HEK293 (cell line): ENCODE measurements around the gene DDTL.

ENCODE experiments used
- CTCF ChIA-PET: fragments of 350-600 bp; formaldehyde crosslinking; extraction: SDS; loops from one replicate; lab custom pipeline; 2021; ENCODE audit warnings: antibody characterized with exemption; lab: Yijun Ruan, JAX
- POLR2A ChIA-PET: fragments of 300-600 bp; formaldehyde crosslinking; extraction: SDS; loops from one replicate; lab custom pipeline; 2020; ENCODE audit warnings: antibody characterized with exemption, inconsistent platforms; lab: Yijun Ruan, JAX
- H3K27ac ChIP-seq: fragments of 200-500 bp; sonication (Bioruptor generic); 2 replicates; pipeline ENCODE4 v1.5.1; 2014; ENCODE audit warnings: low read depth, low read length, control low read depth, inconsistent platforms; ENCODE audit errors: extremely low read depth
- H3K36me3 ChIP-seq, 2 experiments: fragments of 200-500 bp in 1 of 2; sonication (Bioruptor generic) in 1 of 2; 1 replicate in 1 of 2; 2 replicates in 1 of 2; pipeline ENCODE4 v1.5.1; 2014 to 2017; ENCODE audit warnings: inconsistent platforms in 2 of 2, low read length in 2 of 2; ENCODE audit not compliant: control insufficient read depth in 2 of 2, insufficient read depth in 1 of 2
- H3K4me1 ChIP-seq: fragments of 200-500 bp; sonication (Bioruptor generic); 2 replicates; pipeline ENCODE4 v1.5.1; 2014; ENCODE audit warnings: mild to moderate bottlenecking, low read length, inconsistent platforms; ENCODE audit not compliant: control insufficient read depth, insufficient read depth
- H3K4me3 ChIP-seq: 2 replicates; pipeline ENCODE4 v1.5.1; 2011; ENCODE audit warnings: low read depth, mild to moderate bottlenecking, control low read depth, low read length, moderate library complexity
- H3K9me3 ChIP-seq: fragments of 200-500 bp; sonication (Bioruptor generic); 2 replicates; pipeline ENCODE4 v1.5.1; 2014; ENCODE audit warnings: low read depth, low read length, inconsistent platforms; ENCODE audit not compliant: control insufficient read depth, insufficient read depth
- PATZ1 ChIP-seq: fragments of 450-650 bp; formaldehyde crosslinking; IDR thresholded peaks from 2 replicates; pipeline ENCODE4 v1.5.1; 2016; ENCODE audit warnings: missing biosample characterization, missing genetic modification characterization
- PRDM1 ChIP-seq: fragments of 450-650 bp; formaldehyde crosslinking; IDR thresholded peaks from 2 replicates; pipeline ENCODE4; 2016; ENCODE audit warnings: missing biosample characterization, missing genetic modification characterization
- SCRT2 ChIP-seq: fragments of 450-650 bp; formaldehyde crosslinking; IDR thresholded peaks from 2 replicates; pipeline ENCODE4 v1.5.1; 2016; ENCODE audit warnings: missing biosample characterization, missing genetic modification characterization
- SETDB1 ChIP-seq: IDR thresholded peaks from one replicate; pipeline ENCODE4 v1.6.1; 2017; ENCODE audit warnings: mild to moderate bottlenecking, low read length, moderate library complexity, mixed read lengths; ENCODE audit not compliant: insufficient read length
- ZBTB17 ChIP-seq: fragments of 450-650 bp; formaldehyde crosslinking; IDR thresholded peaks from 2 replicates; pipeline ENCODE4 v1.5.1; 2016; ENCODE audit warnings: missing biosample characterization, missing genetic modification characterization
- ZBTB20 ChIP-seq: fragments of 450-650 bp; formaldehyde crosslinking; IDR thresholded peaks from 2 replicates; pipeline ENCODE4 v1.5.1; 2016; ENCODE audit warnings: missing biosample characterization, missing genetic modification characterization
- ZBTB44 ChIP-seq: fragments of 450-650 bp; IDR thresholded peaks from 2 replicates; pipeline ENCODE4 v1.5.1; 2018; ENCODE audit warnings: missing biosample characterization, mild to moderate bottlenecking, missing genetic modification characterization
- ZBTB7A ChIP-seq: fragments of 450-650 bp; formaldehyde crosslinking; IDR thresholded peaks from 2 replicates; pipeline ENCODE4 v1.5.1; 2016; ENCODE audit warnings: low read depth, missing biosample characterization, missing genetic modification characterization
- ZNF10 ChIP-seq: fragments of 450-650 bp; formaldehyde crosslinking; IDR thresholded peaks from 2 replicates; pipeline ENCODE4 v1.5.1; 2017; ENCODE audit warnings: missing biosample characterization, missing genetic modification characterization
- ZNF138 ChIP-seq: fragments of 450-650 bp; formaldehyde crosslinking; IDR thresholded peaks from 2 replicates; pipeline ENCODE4 v1.5.1; 2016; ENCODE audit warnings: missing biosample characterization, missing genetic modification characterization, borderline replicate concordance
- ZNF140 ChIP-seq: fragments of 450-650 bp; formaldehyde crosslinking; IDR thresholded peaks from 2 replicates; pipeline ENCODE4 v1.5.1; 2016; ENCODE audit warnings: missing biosample characterization, missing genetic modification characterization
- ZNF175 ChIP-seq: fragments of 450-650 bp; formaldehyde crosslinking; IDR thresholded peaks from 2 replicates; pipeline ENCODE4 v1.5.1; 2016; ENCODE audit warnings: missing biosample characterization, missing genetic modification characterization
- ZNF19 ChIP-seq: fragments of 450-650 bp; formaldehyde crosslinking; IDR thresholded peaks from 2 replicates; pipeline ENCODE4; 2016; ENCODE audit warnings: missing biosample characterization, missing genetic modification characterization, low read depth
- ZNF221 ChIP-seq: fragments of 450-650 bp; formaldehyde crosslinking; IDR thresholded peaks from 2 replicates; pipeline ENCODE4 v1.5.1; 2017; ENCODE audit warnings: missing biosample characterization, missing genetic modification characterization, borderline replicate concordance
- ZNF223 ChIP-seq: fragments of 450-650 bp; formaldehyde crosslinking; IDR thresholded peaks from 2 replicates; pipeline ENCODE4 v1.5.1; 2016; ENCODE audit warnings: missing biosample characterization, missing genetic modification characterization
- ZNF366 ChIP-seq: fragments of 450-650 bp; formaldehyde crosslinking; conservative IDR thresholded peaks from 2 replicates; pipeline ENCODE4 v1.5.1; 2016; ENCODE audit warnings: missing biosample characterization, missing genetic modification characterization
- ZNF37A ChIP-seq: fragments of 450-650 bp; IDR thresholded peaks from 2 replicates; pipeline ENCODE4 v1.5.1; 2018; ENCODE audit warnings: missing biosample characterization, missing genetic modification characterization
- ZNF558 ChIP-seq: fragments of 450-650 bp; formaldehyde crosslinking; IDR thresholded peaks from 2 replicates; pipeline ENCODE4 v1.5.1; 2016; ENCODE audit warnings: missing biosample characterization, missing genetic modification characterization
- ZNF596 ChIP-seq: fragments of 450-650 bp; IDR thresholded peaks from 2 replicates; pipeline ENCODE4 v1.5.0; 2018; ENCODE audit warnings: missing biosample characterization, mild to moderate bottlenecking, missing genetic modification characterization, moderate library complexity
- ZNF610 ChIP-seq: fragments of 450-650 bp; formaldehyde crosslinking; IDR thresholded peaks from 2 replicates; pipeline ENCODE4 v1.5.1; 2016; ENCODE audit warnings: missing biosample characterization, missing genetic modification characterization, borderline replicate concordance
- ZNF629 ChIP-seq: fragments of 450-650 bp; formaldehyde crosslinking; IDR thresholded peaks from 2 replicates; pipeline ENCODE4 v1.5.1; 2017; ENCODE audit warnings: missing biosample characterization, missing genetic modification characterization
- ZNF654 ChIP-seq: fragments of 450-650 bp; formaldehyde crosslinking; IDR thresholded peaks from 2 replicates; pipeline ENCODE4 v1.5.1; 2016; ENCODE audit warnings: low read depth, missing biosample characterization, missing genetic modification characterization
- ZNF785 ChIP-seq: fragments of 450-650 bp; formaldehyde crosslinking; IDR thresholded peaks from 2 replicates; pipeline ENCODE4 v1.5.1; 2016; ENCODE audit warnings: missing biosample characterization, missing genetic modification characterization
- TF ChIP-seq, protein P1 (sequence below): fragments of 450-650 bp; formaldehyde crosslinking; IDR thresholded peaks from 2 replicates; pipeline ENCODE4 v1.5.1; 2017; ENCODE audit warnings: missing biosample characterization, mild to moderate bottlenecking, missing genetic modification characterization, moderate library complexity

DDTL gene

DNA sequence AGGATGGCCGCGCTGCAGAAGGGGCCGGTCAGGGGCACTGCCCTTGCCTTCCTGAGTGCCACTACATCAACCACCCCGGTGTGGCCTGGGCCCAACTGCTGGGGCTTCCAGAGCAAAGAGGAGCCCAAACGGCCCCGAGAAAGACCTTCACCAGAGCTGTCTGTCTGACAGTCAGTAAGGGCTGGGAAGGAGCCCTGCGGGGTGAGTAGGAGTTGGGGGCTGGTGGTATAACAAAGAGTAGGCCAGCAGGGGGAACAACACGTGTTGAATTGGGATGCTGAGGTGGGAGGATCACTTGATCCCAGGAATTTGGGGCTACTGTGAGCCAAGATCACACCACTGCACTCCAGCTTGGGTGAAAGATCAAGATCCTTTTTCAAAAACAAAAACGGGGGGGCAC is 34.6 kb downstream of the DDTL start:
- Histone ChIP-seq H3K36me3 (no peaks in the 10 kb centered on the region), H3K9me3 (no peaks in the 10 kb centered on the region), H3K27ac (no peak overlapping the region), H3K4me3 (no peak overlapping the region), H3K4me1 (no peaks in the 10 kb centered on the region)
- ChIA-PET POLR2A (no interaction called here), CTCF (interaction anchor here (0.6 kb wide), 1 partner anchor 156 kb away, joined by 3 read pairs; no protein-coding TSS in a partner anchor)
- TF ChIP-seq SETDB1: no peak
- no peak for TF ChIP-seq ZNF223 (tag by site-specific recombination)
- TF ChIP-seq, protein P1, sequence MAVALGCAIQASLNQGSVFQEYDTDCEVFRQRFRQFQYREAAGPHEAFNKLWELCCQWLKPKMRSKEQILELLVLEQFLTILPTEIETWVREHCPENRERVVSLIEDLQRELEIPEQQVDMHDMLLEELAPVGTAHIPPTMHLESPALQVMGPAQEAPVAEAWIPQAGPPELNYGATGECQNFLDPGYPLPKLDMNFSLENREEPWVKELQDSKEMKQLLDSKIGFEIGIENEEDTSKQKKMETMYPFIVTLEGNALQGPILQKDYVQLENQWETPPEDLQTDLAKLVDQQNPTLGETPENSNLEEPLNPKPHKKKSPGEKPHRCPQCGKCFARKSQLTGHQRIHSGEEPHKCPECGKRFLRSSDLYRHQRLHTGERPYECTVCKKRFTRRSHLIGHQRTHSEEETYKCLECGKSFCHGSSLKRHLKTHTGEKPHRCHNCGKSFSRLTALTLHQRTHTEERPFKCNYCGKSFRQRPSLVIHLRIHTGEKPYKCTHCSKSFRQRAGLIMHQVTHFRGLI (tag by site-specific recombination): no peak
- no peak for TF ChIP-seq ZBTB20 (tag by site-specific recombination)
- no peak for TF ChIP-seq PATZ1
- TF ChIP-seq ZNF629: no peak
- no peak for TF ChIP-seq ZBTB7A (tag by site-specific recombination)

DNA sequence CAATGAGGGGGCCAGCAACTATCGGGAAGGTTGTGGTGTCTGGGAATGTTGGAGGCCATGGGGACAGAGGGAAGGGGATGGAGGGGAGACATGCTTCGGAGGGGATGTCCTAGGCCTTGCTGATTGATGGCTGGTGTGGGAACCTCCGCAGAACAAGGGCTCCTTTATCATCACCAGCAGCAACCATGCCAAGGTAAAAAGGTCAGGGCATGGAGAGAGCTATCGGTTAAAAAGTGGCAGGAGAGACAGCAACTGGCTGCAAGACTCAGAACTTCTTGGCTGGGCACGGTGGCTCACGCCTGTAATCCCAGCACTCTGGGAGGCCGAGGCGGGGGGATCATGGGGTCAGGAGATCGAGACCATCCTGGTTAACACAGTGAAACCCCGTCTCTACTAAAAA is 35.6 kb downstream of the DDTL start:
- Histone ChIP-seq H3K9me3 (no peaks in the 10 kb centered on the region), H3K36me3 (no peaks in the 10 kb centered on the region), H3K27ac (no peak overlapping the region), H3K4me3 (no peak overlapping the region), H3K4me1 (no peaks in the 10 kb centered on the region)
- ChIA-PET CTCF (no interaction called here), POLR2A (no interaction called here)
- TF ChIP-seq ZNF596 (tag by site-specific recombination): no peak
- TF ChIP-seq ZBTB44 (tag by site-specific recombination): no peak
- TF ChIP-seq ZNF610 (tag by site-specific recombination): no peak
- no peak for TF ChIP-seq ZBTB17 (tag by site-specific recombination)
- TF ChIP-seq ZNF10 (tag by site-specific recombination): no peak
- TF ChIP-seq ZNF37A (tag by site-specific recombination): no peak
- no peak for TF ChIP-seq ZNF366
- TF ChIP-seq ZNF785 (tag by site-specific recombination): no peak
- TF ChIP-seq ZNF140: no peak
- TF ChIP-seq ZNF175 (tag by site-specific recombination): no peak
- no peak for TF ChIP-seq ZNF138 (tag by site-specific recombination)

GRCh38 chr22:24002851-24003250 is 36.2 kb downstream of the DDTL start:
- Histone ChIP-seq H3K27ac (no peak overlapping the region), H3K4me1 (no peaks in the 10 kb centered on the region), H3K4me3 (no peak overlapping the region), H3K9me3 (no peaks in the 10 kb centered on the region), H3K36me3 (no peaks in the 10 kb centered on the region)
- CTCF ChIA-PET: no interaction called here
- TF ChIP-seq PRDM1 (tag by site-specific recombination): no peak
- no peak for TF ChIP-seq ZNF558 (tag by site-specific recombination)
- TF ChIP-seq ZNF19 (tag by site-specific recombination): no peak
- no peak for TF ChIP-seq ZNF221
- TF ChIP-seq SCRT2 (tag by site-specific recombination): peak; percentile 34; the same call in 1 of the 2 replicates
- TF ChIP-seq PATZ1: no peak
- TF ChIP-seq ZNF654 (tag by site-specific recombination): no peak
- TF ChIP-seq, all 188 proteins: peak for 1
- POLR2A ChIA-PET: no interaction called here
